Choroid plexus epithelial cell (primary cell): ENCODE results near the gene RRBP1.

ENCODE experiments used
- DNase-seq: peaks from one replicate; pipeline ENCODE4 v3.0.0-alpha.2; 2010; ENCODE audit warnings: low read depth
- H3K4me3 ChIP-seq: 2 replicates; pipeline ENCODE4 v1.5.1; 2011; ENCODE audit warnings: low read depth, mild to moderate bottlenecking, control low read depth, low read length, moderate library complexity
- CTCF ChIP-seq: conservative IDR thresholded peaks from 2 replicates; pipeline ENCODE4 v1.5.1; 2011; ENCODE audit warnings: low read depth, mild to moderate bottlenecking, control low read depth, inconsistent platforms, low read length, moderate library complexity

RRBP1 gene

GRCh38 chr20:17664025-17664633 is 17.9 kb downstream of the RRBP1 start:
- peak; percentile 34 for DNase-seq
- no peak overlapping the region for H3K4me3 ChIP-seq
- TF ChIP-seq CTCF: no peak

GRCh38 chr20:17663486-17663885 is 18.6 kb downstream of the RRBP1 start:
- H3K4me3 ChIP-seq: no peak overlapping the region
- no peak for TF ChIP-seq CTCF
- peak; percentile 78 for DNase-seq

- no peak for DNase-seq
- H3K4me3 ChIP-seq: no peak overlapping the region
- TF ChIP-seq CTCF: no peak
These were observed 19.0 kb downstream of the RRBP1 start for GRCh38 chr20:17663040-17663399.

GRCh38 chr20:17662333-17663039 is 19.6 kb downstream of the RRBP1 start:
- DNase-seq: peak; percentile 81
- no peak for TF ChIP-seq CTCF
- H3K4me3 ChIP-seq: no peak overlapping the region

GRCh38 chr20:17661121-17661744 is 20.8 kb downstream of the RRBP1 start:
- no peak for DNase-seq
- TF ChIP-seq CTCF: no peak
- no peak overlapping the region for H3K4me3 ChIP-seq

- DNase-seq: no peak
- no peak for TF ChIP-seq CTCF
- no peak overlapping the region for H3K4me3 ChIP-seq
These were observed 21.4 kb downstream of the RRBP1 start for GRCh38 chr20:17660667-17661066.
